Left colon (tissue), 2 donors: ENCODE data around the gene SNX27. TPM values are rescaled to one million over a fixed set of nuclear protein-coding genes. Genes with fewer than 3 reads are reported as not detected.
A peak's percentile ranks its signal among the peaks of the same experiment; 100 is the strongest.
"Not testable (repeated sequence)": the region's sequence is repeated elsewhere in the genome, so short reads cannot be mapped to it uniquely, and the experiment has no call there.

Experiments used
- ATAC-seq: fragments of 200-7000 bp; cut with Tn5 transposase; one replicate; pipeline ENCODE4 v1.9.1; 2020; ENCODE audit warnings: mild to moderate bottlenecking, moderate library complexity
- DNase-seq, 2 donors: peaks; one replicate each; pipeline ENCODE4 v3.0.0-alpha.2; 2020
- intact Hi-C, 2 donors: fragments of 100-400 bp; cut with DNase I in 1 of 2; cut with micrococcal nuclease in 1 of 2; formaldehyde crosslinking; loops; one replicate each; pipeline versions ENCODE4 v1.11.2 to v1.14.0; 2022; cut with DNase I, micrococcal nuclease
- total RNA-seq, 2 donors: library from RNA; stranded (reverse); fragmentation: NEBNext Ultra II Directional; extraction: Animal tissue kit (Norgen Biotek cat#: 25700); gene quantifications; one replicate each; pipeline ENCODE4 v1.2.1, GENCODE V29; 2021
- donor health status: DM: no; HTN: no; CAD: no.
- donor health status: DM: yes; HTN: yes; CAD: no.

The SNX27 gene
- total RNA-seq, 2 donors from 2014 or later, result 28.4 to 30.6 TPM

DNA sequence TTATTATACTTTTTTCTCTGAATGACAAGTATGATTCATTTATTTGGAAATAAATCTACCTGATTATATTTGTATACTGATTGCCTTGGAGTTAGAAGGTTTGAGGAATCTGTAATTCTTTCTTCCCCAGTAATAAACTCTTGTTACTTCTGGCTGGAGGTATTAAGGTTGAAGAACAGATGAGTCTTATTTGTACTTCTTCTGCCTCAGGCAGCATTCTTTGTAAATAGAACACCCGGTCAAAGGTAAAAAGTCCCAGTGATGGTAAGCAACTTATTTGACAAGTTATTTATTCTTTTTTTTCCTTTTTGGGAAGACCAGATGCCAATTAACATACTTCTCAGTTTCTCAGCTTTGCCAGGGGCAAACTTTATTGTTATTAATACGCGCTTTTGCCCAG, 12.9 kb downstream of the SNX27 start:
- ATAC-seq, result no peak
- no peak for DNase-seq

DNA sequence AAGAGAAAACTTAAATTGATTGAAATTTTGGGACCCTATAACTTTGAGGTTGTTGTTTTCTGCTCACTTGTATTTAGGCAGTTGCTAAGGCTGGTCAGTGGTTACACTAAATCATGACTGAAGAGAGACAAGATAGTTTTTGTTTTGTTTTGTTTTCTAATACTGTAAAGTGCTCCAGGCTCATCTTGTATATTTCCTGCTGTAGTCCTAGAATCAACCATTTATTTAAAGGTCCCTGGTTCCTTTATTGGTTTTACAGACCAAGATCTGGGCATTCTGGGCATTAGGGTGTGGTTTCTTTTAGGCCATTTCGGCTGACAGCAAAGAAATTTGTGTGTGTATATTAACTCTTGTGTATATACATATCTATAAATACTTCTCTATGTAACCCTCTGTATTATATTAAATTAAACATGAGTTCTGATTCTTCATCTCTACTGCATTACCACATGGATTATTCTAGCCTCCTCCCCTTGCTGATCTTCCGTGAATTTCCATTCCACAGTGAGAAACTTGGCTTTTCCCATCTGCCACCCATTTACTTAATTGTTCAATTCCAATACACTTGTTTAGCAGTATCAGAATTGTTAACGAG, 15.0 kb downstream of the SNX27 start:
- intact Hi-C loops, result no loop called here
- DNase-seq (no peak), ATAC-seq (no peak)

More for the DNA sequence above, 12.9 kb downstream of the SNX27 start:
- intact Hi-C loops, result no loop called here

DNA sequence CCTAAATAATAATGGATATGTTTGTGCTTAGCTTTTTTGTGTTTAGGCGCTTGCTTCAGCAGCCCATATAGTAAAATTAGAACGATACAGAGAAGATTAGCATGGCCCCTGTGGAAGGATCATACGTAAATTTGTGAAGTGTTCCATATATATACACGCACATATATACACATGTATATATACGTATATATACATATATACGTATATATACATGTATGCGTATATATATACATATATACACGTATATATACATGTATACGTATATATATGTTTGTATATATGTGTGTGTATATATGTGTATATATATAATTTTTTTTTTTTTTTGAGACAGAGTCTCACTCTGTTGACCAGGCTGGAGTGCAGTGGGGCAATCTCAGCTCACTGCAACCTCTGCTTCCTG, 17.4 kb downstream of the SNX27 start:
- DNase-seq (no peak), ATAC-seq (no peak)
- intact Hi-C loops, result no loop called here

DNA sequence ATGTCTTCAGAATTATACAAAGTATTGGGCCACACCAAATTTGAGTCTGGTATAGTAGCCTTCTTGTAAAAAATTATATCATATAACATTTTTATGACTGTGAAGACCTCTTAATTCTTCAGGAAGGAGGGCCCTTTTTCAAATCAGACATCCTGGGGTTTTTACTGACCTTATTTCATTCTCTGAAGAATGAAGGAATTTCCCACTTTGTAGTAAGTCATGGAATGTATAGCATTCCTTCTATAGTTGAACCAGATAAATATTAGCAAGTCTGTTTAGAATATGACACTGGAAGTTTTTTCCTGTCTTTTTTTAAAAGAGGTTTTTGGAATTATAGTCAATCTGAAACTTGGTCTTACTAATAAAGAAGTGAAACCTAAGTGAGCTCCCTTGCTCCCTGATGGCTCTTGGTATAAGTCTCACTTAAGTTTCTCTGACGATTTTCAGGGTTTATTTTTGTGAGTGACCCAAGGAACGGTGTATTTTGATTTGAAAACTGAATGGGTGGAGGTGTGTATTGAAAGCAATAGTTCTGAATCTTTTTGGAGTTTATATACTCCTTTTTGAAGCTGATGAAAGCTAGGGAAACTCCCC, 23.7 kb downstream of the SNX27 start:
- DNase-seq (no peak), ATAC-seq (no peak)
- intact Hi-C loops, result no loop called here

DNA sequence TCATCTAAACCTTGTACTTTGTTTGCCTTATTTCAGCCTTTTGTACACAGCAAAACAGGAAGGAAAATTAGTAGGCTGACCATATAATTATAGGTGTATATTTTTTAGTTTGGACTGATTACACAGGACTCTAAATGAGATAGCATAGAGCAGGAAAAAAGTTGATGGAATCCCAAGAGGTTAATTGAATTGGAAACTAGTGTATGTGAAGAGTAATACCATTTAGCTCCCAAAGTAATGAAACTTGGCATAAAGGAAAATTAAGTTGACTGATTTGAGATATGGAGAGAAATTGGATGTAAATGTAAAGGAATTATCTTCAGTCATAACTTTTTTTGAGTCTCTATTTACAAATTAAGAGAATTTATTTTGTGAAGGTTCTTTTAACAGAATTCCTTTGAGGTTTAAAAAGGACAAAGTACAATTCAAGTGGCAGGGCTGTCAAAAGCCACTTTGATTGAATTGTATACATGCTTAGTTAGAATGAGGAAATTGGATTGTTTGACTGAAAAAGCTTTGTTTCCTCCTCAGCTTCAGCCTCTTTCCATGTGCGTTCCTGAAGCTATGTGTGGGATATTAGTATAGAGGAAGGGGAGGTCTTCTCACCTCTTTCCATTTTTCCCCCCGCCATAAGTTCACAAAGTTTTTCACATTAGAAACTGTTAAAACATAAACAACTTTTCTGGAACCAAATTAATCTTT, 26.4 kb downstream of the SNX27 start:
- peak; percentile 46 for ATAC-seq
- intact Hi-C loops, result no loop called here
- no peak for DNase-seq

DNA sequence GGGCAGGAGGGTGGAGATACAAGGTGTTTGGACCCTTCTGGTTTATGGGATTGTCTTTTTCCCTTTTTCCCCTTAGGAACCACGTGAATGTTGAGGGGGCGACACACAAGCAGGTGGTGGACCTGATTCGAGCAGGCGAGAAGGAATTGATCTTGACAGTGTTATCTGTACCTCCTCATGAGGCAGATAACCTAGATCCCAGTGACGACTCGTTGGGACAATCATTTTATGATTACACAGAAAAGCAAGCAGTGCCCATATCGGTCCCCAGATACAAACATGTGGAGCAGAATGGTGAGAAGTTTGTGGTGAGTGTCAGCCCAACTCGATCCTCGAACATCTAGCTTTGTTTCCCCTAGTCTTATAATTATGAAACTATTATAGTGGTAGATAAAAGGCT, 27.0 kb downstream of the SNX27 start:
- no peak for ATAC-seq
- DNase-seq, result no peak
- intact Hi-C loops, result no loop called here

DNA sequence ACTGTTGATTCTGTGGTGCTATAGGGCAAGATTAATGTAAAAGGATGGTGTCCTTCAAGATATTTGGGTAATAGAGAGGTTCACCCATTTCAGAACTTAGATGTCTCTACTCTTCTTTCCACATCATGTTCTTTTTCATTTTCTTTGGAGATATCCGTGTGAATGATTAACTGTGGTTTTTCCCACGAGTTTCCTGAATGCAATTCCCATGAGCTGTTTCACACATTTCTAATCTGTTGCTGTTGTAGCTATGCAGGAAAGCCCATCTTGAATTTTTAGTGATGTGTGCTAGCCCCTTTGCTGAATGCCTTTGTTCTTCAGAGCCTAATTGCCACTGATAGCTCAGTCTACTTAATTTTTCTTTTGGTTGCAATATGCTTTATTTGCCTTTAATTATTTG, 27.6 kb downstream of the SNX27 start:
- DNase-seq (no peak), ATAC-seq (peak; percentile 58)
- intact Hi-C loops, result no loop called here

DNA sequence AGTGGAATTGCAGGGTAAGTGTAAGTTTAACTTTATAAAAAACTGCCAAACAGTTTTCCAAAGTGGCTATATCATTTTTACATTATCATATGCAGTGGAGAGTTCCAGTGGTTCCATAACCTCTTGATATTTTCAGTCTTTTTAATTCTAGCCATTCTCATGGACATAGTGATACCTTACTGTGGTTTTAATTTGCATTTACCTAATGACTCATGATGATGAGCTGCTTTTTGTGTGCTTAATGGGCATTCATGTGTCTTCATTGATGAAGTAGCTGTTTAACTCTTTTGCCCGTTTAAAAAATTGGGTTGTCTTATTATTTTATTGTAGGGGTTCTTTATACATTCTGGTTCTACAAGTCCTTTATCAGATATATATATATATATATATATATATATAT, 29.4 kb downstream of the SNX27 start:
- intact Hi-C loops, result no loop called here
- no peak for DNase-seq
- ATAC-seq, result no peak

DNA sequence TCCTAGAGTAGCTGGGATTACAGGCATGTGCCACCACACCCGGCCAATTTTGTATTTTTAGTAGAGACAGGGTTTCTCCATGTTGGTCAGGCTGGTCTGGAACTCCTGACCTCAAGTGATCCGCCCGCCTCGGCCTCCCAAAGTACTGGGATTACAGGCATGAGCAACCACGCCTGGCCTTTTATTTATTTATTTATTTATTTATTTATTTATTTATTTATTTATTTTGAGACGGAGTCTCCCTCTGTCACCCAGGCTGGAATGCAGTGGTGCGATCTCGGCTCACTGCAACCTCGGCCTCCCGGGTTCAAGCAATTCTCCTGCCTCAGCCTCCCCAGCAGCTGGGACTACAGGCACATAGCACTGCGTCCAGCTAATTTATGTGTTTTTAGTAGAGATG, 31.2 kb downstream of the SNX27 start:
- ATAC-seq, DNase-seq, intact Hi-C loops: not testable (repeated sequence)

DNA sequence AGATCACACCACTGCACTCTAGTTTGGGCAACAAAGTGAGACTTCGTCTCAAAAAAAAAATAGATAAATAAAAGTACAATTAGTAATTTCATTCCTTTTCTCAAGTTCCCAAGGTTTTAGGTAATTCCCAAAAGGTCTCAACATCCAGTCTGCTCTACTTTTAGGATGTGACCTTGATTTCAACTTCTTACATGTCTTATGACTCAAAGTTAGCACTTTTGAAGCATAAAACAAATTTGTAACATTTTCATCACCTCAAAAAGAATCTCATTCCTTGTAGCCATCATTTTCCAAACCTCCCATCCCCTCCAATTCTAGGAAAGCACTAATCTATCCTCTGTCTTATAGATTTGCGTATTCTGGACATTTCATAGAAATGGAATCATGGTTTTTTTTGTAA, 32.2 kb downstream of the SNX27 start:
- no peak for ATAC-seq

DNA sequence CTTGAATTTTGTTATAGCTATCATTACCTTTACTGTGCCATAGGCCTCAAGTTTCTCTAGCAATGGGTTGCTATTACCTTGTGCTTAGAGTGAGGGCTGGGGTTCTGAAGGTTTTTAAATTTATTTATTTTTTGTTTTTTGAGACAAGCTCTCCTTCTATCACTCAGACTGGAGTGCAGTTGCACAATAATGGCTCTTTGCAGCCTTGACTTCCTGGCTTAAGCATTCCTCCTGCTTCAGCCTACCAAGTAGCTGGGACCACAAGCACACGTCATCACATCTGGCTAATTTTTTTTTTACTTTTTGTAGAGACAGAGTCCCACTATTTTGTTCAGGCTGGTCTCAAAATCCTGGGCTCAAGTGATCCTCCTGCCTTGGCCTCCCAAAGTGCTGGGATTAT, 41.5 kb downstream of the SNX27 start:
- intact Hi-C loops, result no loop called here
- DNase-seq (no peak), ATAC-seq (no peak)

More for the DNA sequence above, 32.2 kb downstream of the SNX27 start:
- DNase-seq, result no peak
- intact Hi-C loops, result no loop called here

DNA sequence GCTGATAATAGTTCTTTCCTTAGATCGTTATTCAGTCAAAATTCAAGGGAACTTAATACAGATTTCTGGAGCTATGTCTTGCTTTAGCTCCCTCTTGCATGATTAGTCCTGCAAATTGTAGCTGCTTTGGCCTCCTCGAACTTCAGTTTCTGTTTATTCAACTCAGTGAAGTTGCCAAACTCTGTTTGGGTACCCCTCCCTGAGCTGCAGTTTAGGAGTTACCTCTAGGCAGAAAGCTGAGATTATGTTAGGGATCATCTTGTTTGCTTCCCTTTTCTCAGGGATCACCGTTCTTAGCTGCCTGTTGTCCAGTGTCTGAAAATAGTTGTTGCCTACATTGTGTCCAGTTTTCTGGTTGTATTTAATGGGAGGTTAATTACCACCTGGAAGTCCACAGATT, 43.5 kb downstream of the SNX27 start:
- intact Hi-C loops, result no loop called here
- ATAC-seq, result no peak

DNA sequence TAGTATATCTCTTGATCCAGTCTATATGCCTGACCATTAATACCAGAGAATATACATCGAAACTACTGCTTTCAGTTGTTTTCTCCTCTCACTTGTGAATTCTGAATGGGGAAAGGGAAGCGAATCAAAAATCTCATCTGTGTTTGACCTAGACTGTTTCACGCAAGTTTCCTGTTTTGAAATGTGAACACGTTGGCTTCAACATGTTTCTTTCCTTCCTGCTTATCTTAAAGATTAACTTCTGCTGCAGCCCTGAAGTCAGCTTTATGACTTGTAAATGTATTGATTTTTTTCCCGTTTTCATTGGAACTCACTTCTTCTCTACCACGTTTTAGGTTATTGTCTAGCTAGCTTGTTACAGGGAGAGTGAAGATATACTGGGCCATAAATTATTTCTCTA, 49.9 kb downstream of the SNX27 start:
- no peak for DNase-seq
- peak; percentile 40 for ATAC-seq
- intact Hi-C loops, result no loop called here

More for the DNA sequence above, 43.5 kb downstream of the SNX27 start:
- DNase-seq, result no peak

DNA sequence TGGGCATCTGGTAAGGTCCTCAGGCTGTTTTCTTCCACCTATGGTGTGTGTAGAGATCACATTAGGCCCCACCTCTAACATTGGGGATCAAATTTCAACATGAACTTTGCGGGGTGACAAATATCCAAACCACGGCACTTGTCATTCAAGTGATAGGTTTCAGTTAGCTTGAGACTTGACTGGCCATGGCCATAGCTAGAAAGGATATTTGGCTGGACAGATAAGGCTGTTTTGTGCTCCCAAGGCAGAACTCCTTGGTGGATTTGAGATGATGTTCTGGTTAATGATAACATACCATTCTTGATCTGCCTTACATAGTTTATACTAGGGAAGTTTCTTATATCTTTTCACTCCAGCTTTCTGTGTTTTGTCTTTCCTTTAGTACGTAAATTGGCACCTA, 56.2 kb downstream of the SNX27 start:
- no peak for DNase-seq
- intact Hi-C loops, result no loop called here
- ATAC-seq, result no peak

DNA sequence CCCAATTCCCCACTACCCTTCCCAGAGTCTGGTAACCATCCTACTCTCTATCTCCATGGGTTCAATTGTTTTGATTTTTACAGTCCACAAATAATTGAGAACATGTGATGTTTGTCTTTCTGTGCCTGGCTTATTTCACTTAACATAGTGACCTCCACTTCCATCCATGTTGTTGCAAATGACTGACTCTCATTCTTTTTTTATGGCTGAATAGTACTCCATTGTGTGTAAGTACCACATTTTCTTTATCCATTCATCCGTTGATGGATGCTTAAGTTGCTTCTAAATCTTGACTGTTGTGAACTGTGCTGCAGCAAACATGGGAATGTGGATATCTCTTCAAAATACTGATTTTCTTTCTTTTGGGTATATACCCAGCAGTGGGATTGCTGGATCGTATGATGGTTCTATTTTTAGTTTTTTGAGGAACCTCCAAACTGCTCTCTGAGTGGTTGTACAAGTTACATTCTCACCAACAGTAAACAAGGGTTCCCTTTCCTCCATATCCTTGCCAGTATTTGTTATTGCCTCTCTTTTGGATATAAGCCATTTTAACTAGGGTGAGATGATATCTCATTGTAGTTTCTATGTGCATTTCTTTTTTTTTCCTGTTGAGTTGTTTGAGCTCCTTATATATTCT, 58.3 kb downstream of the SNX27 start:
- ATAC-seq, intact Hi-C loops: not testable (repeated sequence)

DNA sequence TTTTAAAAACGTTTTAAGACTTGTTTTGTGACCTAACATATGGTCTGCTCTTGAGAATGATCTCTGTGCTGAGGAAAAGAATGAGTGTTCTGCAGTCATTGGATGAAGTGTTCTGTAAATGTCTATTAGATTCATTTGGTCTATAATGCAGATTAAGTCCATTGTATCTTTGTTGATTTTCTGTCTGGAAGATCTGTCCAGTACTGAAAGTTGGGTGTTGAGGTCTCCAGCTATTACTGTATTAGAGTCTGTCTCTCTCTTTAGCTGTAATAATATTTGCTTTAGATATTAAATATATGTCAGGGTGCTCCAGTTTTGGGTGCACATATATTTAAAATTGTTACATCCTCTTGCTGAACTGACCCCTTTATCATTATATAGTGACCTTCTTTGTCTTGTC, 61.6 kb downstream of the SNX27 start:
- intact Hi-C loops, result no loop called here

More for the DNA sequence above, 58.3 kb downstream of the SNX27 start:
- DNase-seq, result not testable (repeated sequence)

DNA sequence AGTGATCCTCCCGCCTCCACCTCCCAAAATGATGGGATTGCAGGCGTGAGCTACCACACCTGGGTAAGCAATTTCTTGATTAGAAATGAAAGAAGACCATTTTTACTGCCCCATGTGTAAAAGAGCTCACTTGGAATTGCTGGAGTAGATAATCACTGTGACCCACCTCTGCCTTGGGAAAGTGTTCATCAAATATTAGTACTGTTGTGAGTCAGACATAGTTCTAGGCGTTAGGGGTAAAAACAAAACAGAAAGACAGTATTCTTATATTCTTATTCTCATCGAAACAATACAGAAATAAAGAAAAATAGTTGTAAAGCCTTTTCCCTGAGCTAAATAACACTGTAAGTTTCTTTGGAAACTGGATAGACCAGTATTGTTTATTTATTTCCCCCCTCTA, 68.5 kb downstream of the SNX27 start:
- ATAC-seq (no peak), DNase-seq (no peak)
- intact Hi-C loops, result no loop called here

More for the DNA sequence above, 61.6 kb downstream of the SNX27 start:
- no peak for ATAC-seq
- no peak for DNase-seq

DNA sequence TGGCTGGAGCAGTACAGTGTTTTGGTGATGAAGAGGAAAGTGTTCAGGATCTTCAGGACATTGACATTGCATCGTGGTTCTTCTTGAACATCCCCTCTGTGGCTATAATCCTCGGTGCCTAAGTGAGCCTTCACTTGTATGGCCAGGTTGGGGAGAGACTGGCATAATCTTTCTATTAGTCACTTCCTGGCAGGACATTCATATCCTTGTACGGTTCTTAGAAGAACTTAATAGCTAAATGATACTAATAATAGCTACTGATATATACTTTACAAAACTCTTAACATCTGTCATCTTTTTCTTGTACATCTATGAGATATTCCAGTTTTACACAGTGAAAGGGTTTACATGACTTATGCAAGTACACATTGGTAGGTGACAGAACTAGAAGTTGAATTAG, 69.0 kb downstream of the SNX27 start:
- ATAC-seq, result no peak
- intact Hi-C loops, result no loop called here

DNA sequence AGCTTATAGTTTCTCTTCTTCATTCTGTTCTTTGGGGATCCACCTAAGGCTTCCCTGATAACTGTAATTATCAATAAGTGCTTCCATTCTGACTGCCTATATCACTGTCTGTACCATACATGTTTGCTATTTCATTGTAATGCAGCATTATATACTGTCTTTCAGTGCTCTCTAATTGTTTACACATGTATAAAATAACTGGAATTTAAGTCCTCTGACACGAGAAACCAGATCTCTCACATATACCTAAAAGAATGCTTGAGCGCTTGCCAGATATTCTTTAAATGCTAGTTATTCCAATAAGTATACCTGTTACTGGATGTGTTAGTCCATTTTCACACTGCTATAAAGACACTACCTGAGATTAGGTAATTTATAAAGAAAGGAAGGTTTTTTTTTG, 70.1 kb downstream of the SNX27 start:
- DNase-seq (no peak), ATAC-seq (no peak)
- intact Hi-C loops, result no loop called here

More for the DNA sequence above, 69.0 kb downstream of the SNX27 start:
- DNase-seq, result no peak

DNA sequence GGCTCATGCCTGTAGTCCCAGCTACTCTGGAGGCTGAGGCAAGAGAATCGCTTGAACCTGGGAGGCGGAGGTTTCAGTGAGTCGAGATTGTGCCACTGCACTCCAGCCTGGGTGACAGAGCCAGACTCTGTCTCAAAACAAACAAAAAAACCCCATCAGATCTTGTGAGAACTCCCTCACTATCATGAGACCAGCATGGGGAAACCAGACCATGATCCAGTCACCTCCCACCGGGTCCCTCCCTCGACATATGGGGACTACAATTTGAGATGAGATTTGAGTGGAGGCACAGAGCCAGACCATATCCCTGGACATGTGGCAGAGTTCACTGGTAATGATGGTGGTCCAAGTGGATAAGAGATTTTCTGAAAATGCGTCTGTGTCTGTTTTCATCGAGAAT, 71.1 kb downstream of the SNX27 start:
- intact Hi-C loops, DNase-seq, ATAC-seq: not testable (repeated sequence)
